Raji (cell line): ENCODE measurements around the gene REXO1.

Experiments used
- POLR2A ChIP-seq: IDR thresholded peaks from 2 replicates; pipeline ENCODE4 v1.6.1; 2011; ENCODE audit warnings: low read depth, low read length, control low read depth; ENCODE audit not compliant: insufficient read depth

The REXO1 gene

DNA sequence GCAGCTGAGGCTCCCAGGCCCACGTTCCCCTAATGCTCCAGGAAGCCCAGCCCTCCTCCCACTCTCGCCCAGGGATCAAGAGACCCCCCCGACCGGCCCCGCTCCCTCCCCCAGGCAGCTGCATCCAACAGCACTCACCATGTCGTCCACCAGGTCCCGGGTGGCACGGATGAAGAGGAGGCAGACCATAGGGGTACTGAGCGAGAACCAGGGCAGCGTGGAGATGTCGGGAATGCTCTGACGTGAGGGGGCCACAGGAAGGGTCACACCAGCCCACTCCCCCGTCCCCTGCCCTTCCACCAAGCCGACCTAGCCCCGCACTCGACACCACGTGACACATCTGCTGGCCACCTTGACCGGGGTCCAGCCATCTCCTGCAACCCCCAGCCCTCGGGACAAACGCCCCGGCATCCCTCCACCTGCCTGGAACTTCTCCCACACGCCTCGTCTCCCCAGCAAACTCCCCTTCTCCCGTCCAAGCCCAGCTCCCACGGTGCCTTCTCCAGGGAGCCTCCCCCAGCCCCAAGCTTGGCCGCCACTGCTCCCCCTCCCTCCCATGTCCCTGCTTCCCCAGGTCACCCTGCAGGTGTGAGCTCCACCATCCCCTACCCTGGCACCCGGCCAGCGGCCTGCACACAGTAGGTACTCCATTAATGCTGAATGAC, 41.1 kb downstream of the REXO1 start:
- TF ChIP-seq POLR2A: no peak

- no peak for TF ChIP-seq POLR2A
These were observed 41.9 kb downstream of the REXO1 start for GRCh38 chr19:1806184-1807029.

GRCh38 chr19:1805401-1806183, 42.7 kb downstream of the REXO1 start:
- TF ChIP-seq POLR2A: no peak

DNA sequence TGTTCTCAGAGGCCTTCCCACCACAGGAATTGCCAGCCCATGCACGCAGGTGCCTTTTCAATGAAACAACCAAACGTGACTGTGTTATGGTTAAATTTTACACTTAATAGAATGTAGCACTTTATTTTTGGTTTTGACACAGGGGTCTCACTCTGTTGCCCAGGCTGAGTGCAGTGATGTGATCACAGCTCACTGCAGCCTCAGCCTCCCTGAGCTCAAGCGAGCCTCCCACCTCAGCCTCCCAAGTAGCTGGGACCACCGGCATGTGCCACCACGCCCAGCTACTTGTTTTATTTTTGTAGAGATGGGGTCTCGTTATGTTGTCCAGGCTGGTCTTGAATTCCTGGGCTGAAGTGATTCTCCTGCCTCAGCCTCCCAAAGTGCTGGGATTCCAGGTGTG, 43.4 kb downstream of the REXO1 start:
- no peak for TF ChIP-seq POLR2A

DNA sequence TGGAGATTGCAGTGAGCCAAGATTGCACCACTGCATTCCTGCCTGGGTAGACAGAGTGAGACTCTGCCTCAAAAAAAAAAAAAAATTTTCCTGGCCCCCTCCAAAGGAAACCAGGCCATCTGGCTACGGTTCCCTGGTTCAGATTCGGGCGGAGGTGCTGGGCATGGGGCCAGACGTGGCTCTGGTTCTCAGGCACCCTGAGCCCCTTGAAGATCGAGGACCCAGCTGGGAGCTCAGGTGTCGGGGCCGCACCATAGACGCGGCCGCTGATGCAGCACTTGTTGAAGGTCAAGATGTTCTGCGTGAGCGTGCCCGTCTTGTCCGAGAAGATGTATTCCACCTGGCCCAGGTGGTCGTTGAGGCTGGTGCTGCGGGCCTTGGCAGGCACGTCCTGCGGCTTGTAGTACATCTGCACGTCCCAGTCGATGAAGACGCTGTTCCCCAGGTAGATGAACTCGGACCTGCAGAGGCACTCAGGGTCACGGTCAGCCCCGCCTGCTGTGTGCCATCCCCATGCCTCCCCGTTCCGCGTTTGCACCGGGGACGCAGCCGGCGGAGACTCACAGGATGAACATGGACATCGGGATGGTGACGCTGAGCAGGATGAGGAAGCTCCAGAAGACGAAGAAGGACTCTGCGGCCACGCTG, 48.5 kb downstream of the REXO1 start:
- TF ChIP-seq POLR2A: no peak

DNA sequence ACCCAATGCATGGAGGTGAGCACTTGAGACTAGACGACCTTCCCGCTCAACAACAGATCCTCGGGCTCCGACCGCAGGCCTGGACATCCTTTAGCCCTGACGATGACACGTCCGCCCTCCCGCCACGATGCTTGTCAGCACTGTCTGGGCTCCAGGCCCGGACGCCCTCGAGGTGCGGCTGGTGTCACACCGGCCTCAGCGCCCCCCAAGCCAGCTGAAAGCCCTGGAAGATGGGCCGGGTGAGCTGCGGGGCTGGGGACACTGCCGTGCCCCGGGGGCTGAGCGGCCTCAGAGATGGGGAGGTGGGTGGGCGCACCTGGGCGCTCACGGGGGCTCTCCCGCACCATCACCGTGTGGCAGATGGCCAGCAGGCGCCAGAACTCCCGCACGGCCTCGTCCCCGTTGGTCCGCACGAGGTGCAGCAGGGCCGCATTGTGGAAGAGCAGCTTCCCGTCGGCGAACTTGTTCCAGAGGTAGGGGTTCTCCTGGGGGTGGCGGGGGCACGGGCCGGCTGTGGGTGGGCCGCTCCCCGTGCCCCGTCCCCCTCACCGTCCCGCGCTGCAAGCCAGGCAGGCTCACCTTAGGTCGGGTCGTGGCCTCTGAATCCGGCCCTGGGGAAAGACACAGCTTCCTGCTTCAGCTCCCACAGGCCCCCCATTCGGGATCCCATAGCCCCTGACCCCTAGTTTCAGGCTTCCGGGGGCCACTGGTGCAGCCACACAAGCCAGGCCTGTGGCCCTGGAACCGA, 51.7 kb downstream of the REXO1 start:
- no peak for TF ChIP-seq POLR2A

GRCh38 chr19:1794424-1795172, 53.7 kb downstream of the REXO1 start:
- no peak for TF ChIP-seq POLR2A

DNA sequence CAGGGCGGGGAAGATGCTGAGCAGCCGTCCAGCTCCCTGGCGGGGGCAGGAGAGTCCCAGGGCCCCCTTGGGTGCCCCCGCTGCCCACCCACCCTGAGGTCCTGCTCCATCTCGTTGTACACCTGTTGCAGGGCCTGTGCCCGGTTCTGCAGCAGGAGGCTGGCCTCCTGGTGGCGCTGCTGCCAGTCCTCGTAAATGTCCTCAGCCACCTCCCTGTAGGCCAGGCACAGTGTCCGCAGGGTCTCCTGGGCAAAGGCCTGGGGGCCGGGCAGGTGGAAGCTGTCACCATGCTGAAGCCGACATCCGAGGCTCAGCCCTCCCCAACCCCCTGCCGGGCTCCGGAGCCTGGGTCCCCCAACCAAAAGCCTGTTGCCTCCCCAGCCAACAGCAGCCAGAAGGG, 56.4 kb downstream of the REXO1 start:
- TF ChIP-seq POLR2A: no peak

GRCh38 chr19:1790054-1790792, 58.1 kb downstream of the REXO1 start:
- no peak for TF ChIP-seq POLR2A

DNA sequence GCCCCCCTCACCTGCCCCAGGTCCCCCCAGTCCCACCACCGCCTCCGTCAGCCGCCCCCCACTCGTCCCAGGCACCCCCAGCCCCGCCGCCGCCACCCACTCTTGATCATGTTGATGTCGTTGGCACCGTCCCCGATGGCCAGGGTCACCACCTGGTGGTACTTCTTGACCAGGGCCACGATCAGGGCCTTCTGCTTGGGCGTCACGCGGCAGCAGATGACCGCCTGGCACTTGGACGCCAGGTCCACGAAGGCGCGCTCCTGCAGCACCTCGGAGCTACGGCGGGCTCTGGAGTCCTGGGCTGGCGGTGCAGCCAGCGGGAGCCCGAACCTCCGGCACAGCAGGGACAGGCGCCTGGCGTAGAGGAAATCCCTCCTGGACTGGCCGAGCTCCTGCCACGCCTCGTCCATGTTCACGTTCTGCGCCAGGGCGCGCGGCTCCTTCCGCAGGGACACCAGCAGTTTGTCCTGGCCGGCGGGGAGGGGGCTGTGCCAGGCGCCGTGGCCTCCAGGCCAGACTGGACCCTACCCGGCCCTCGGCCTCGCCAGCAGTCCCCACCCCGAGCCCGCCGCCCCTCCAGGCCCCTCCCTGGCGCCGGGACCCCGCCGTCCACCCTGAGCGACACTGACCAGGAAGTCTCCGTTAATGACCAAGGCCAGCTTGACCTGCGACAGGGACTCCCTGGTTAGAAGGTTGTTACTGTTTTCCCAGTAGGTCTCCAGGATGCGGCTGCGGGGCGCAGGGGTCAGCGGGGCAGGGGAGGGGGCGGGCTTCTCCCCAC, 58.8 kb downstream of the REXO1 start:
- TF ChIP-seq POLR2A: no peak

GRCh38 chr19:1787116-1787515, 61.2 kb downstream of the REXO1 start:
- TF ChIP-seq POLR2A: no peak

DNA sequence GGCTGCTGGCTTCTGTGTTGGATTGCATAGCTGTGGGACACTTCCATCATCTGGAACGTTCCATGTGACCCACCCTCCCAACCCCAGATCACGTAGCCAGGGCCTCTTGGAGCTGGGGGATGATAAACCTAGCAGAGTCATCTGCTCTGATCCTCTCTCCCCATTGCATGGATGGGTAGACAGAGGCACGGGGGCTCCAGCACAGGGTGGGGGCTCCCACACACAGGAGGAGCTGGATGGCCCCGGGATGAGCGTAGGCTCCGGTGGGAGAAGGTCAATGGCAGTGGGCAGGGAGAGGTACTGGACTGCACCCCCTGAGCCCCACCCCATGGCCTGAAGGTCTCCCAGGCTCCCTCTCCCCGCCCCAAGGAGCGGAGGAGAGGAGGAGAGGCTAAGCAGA, 61.6 kb downstream of the REXO1 start:
- no peak for TF ChIP-seq POLR2A
